Middle frontal gyrus (tissue), 1 donor: ENCODE results near the gene CA11.
"Not testable (repeated sequence)": the region's sequence is repeated elsewhere in the genome, so short reads cannot be mapped to it uniquely, and the experiment has no call there.

ENCODE experiments used
- DNase-seq: peaks from one replicate; pipeline ENCODE4 v3.0.0-alpha.2; 2015; ENCODE audit warnings: low spot score; ENCODE audit errors: extremely low spot score

CA11 gene

DNA sequence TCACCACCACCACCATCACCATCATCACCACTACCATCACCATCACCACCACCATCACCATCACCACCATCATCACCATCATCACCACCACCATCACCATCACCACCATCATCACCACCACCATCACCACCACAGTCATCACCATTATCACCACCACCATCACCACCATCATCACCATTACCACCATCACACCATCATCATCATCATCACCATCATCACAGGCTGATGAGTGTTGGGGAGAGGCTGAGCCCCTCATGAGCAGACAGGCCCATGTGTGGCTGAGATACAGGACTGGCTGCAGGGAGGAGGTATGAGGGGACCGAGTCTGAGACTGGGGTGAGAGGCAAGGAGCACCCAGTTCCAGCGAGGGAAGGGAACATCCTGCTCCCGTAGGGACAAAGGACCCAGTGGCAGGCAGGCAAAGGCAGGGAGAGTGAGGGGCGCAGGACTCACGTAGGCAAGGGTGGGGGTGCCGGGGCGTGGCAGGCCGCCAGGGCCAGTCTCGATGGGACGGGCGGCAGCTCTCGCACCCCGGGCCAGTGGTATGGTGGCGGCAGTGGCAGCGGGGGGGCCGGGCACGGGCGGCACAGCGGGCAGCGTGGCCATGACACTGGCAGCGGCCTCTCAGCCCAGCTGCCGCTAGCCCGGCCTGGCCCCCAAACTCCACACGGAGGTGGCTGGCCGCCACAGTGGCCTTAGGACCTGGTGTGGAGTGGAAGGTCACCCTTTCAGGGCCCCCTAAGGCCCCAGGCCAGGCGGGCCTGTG, 24.1 kb upstream of the CA11 start:
- DNase-seq: no peak

DNA sequence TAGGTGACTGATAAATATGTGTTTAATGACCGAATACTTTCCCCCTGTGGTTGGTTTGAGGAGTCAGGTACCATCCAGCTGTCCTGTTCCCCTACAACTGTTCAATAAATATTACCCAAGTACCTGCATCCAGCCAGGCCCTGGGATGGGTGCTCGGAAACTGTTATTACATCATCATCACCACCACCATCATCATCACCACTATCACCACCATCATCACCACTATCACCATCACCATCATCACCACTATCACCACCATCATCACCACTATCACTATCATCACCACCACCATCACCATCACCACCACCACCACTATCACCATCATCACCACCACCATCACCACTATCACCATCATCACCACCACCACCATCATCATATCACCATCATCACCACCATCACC, 22.8 kb upstream of the CA11 start:
- DNase-seq: no peak

DNA sequence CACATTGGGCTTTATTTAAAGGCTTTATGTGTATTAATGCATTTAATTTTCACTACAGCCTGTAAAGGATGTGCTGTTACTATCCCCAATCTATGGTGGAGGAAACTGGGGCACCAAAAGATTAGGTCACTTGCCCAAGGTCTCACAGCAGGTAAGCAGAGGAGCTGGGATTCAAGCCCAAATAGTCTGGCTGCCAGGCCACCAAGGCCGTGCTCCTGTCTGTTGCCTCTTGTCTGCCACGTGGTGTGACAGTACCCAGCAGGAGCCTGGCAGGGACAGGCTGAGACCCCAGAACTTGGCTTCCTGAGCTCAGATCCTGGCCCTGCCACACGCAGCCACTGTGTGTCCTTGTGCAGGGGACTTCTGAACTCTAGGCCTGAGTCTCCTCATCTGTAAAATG, 22.3 kb upstream of the CA11 start:
- DNase-seq: no peak

DNA sequence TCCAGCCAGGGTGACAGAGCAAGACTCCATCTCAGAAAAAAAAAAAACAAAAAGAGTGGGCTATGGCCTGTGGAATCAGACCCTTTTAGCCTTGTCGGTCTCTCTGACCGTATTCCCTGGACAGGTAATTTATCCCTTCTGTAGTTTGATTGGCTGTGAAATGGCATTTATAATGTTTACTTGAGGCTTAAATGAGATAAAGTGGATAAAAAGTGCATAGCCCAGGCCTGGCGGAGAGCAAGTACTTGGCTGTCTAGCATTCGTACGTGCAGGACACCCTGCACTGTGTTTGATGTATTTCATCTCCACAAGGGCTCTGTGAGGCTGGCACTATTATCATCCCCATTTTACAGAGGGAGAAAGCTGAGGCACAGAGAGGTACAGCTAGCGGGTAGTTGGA, 19.8 kb upstream of the CA11 start:
- no peak for DNase-seq

DNA sequence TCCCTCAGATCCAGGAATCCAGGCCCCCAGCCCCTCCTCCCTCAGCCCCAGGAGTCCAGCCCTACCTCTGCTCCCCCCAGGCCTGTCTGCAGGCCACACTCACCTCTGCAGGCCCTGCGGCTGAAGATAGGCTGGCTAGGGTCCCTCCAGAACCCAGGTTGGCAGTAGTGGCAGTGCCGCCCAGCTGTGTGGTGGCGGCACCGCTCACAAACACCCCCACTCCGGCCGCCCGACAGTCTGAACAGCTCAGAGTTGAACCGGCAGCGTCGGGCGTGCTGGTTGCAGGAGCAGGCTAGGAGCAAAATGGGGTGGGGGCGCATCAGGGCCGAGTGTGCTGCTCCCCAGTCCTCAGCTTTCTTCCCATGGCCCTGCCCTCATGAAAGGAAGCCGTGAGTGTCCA, 18.5 kb upstream of the CA11 start:
- DNase-seq: no peak

DNA sequence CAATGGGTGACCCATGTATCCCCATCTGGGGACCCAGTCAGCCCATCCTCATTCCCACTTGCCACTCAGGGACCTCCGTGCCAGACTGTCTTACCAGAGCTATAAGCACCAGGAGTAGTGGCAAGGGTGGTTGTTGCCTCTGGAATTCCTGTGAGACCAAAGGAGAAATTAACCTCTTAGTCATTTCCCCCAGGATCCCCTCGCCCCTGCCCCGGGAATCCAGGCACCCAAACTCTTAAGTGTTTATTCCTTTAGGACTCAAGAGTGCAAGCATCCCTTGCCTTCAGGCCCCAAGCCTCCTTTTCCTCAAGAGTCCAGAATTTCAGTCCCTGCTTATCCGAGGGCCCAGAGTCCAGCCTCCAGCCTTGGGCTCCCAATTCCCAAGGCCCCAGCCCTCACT, 17.7 kb upstream of the CA11 start:
- DNase-seq: no peak

DNA sequence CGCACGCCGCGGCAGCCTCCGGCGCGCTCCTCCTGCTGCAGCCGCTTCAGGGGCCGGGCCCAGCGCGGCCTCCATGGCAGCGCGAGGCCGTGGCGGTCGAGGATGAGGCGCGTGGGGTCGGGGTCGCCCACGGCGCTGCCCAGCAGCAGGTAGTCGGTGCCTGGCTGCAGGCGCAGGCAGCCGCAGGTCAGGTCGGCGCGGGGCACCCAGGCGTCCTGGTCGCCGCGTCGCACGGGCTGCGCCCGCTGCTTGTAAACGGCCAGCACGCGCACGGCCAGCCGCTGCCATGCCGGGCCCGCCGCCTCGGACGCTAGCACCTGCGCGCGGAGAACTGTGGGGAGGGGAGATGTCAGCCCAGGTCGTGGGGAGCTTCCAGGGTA, 15.7 kb upstream of the CA11 start:
- DNase-seq: no peak

DNA sequence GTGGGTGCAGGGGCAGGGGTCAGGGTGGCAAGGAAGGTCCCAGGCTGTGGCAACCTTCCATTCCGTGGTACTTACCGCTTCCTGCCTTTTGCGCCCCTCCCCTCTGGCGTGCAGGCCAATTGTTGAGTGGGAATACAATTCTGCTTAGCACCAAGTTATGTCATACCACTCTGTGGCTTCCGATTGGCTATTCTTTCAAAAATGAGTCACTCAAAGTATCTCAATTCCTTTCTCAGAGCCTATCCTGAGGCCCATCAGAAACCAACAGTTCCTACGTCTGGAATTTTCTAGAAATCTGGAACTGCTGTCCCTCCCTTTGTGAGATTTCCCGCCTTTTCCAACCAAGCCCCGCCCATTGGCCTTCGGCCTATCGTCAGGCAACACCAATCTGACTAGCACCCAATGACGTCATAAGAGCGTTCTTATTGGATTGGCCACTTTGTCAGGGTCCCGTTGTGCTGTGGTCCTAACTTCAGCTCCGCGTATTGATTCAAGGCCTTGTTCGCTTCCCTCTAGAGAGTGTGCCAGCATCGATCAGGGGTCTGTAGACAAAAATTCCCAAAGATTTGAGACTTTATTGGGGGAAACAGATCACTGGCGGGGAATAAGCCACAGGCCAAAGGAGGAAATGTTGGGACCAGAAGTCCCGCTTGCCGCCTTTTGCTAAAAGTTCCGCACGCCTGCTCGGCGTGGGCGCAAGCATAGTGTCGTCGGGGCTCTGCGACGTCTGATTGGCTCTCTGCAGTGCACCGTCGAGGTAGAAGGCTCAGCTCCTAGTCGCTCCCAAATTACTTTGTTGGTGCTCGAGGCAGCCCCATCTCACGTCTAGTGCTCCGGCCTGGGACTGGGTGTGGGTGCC, 15.1 kb upstream of the CA11 start:
- DNase-seq: peak; percentile 55

DNA sequence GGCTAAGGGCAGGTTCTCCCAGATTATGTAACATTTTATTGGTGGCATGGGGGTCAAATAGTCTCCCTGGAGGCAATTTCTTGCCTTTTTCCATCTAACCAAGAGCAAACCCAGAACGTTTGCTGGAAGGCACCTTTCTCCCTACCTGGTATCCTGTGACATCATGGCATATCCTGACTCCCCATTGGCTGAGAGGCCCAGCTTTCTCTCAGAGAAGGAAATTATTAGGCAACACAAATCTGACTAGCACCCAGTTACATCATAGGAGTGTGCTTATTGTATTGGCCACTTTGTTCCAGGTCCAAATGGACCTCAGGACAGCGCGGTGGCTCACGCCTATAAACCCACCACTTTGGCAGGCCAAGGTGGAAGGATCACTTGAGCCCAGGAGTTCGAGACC, 13.8 kb upstream of the CA11 start:
- DNase-seq: no peak

DNA sequence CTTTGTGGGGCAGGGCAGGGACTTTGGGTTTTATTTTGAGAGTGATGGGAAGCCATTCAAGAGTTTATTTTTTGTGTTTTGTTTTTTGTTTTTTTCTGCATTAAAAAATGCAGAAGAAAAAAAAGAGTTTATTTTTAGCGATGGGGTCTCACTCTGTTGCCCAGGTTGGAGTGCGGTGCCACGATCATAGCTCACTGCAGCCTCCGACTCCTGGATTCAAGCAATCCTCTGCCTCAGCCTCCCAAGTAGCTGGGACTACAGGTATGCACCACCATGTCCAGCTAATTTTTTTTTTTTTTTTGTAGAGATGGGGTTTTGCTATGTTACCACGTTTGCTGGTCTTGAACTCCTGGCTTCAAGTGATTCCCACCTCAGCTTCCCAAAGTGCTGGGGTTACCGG, 12.5 kb upstream of the CA11 start:
- no peak for DNase-seq

DNA sequence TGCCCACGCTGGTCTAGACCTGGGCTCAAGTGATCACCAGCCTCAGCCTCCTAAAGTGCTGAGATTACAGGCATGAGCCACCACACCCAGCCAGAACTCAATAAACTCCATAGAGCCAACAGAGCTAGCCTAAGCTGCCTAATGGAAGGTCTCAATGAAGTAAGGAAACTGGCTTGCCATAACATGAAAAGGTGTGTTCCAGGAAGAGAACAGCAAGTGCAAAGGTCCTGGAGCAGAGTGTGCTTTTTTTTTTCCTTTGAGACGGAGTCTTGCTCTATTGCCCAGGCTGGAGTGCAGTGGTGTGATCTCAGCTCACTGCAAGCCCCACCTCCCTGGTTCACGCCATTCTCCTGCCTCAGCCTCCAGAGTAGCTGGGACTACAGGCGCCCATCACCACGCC, 11.8 kb upstream of the CA11 start:
- DNase-seq: not testable (repeated sequence)

DNA sequence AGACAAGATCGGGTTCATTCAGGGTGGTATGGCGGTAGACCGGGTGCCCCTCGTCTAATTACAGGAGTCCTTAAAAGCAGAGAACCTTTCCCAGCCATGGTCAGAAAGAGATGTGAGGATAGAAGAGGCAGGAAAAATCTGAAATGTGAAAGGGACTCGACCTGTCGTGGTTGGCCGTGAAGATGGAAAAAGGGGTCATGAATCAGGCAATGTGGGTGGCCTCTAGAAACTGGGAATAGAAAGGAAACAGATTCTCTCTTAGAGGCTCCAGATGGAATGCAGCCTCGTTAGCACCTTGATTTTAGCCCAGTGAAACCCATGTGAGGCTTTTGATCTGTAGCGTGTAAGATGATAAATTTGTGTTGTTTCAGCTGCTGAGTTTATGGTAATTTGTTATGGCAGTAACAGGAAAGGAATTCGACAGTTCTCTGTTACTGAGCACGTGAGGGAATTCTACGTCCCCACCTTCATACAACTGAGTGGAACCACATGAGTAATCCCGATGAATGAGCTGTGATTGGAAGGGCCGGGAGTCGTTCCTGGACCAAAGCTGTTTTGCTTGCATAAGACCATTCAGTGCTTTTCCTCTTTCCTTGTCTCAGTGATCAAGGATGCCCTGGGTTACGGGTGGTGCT, 11.0 kb upstream of the CA11 start:
- DNase-seq: no peak

DNA sequence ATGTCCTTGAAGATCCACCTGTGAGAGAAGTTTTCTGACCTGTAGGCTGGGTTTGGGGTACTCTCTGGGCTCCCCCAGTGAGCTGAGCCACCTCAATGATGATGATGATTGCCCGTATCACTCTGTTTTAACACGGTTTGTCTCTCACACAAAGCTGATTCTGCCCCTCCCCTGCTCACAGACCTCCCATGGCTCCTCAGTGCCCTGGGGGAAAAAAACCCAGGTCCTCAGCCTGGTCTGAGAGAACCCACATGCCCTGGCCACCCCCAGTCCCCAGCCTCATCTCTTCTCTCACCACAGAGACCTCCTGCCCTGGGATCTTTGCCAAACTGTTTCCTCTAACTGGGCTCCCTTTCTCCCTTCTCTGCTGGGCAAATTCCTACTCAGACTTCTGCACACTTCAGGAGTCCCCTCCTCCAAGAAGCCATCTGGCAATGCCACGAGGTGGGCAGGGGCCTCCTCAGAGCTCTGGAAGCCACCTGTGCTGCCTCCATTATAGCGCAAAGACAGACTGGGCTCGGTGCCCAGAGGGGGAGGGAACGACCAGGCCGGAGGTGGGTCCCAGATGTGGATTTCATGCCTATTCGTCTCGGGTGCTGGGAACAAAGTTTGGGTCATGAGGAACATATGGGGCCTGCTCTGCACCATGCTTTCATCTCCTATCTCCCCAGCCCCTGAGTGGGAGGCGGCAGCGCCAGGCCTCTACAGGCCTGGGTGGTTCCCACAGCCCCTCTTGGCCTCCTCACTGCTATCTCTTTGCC, 8.5 kb upstream of the CA11 start:
- no peak for DNase-seq

DNA sequence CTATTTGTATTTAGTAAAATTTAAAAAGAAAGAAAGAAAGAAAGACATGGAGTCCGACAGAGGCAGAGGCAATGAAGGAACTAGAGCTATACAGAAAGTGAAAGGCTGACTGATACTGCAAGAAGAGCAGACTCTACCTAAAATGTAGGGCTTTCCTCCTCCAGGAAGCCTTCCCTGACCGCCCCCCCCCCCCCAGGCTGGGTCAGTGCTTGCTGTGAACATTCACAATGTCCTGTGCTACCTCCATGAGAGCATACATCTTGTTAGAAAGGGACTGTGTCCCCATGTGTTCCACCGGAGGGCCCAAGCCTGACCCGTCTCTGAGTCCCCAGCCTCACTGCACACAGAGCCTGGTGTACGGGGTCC, 5.7 kb upstream of the CA11 start:
- no peak for DNase-seq

DNA sequence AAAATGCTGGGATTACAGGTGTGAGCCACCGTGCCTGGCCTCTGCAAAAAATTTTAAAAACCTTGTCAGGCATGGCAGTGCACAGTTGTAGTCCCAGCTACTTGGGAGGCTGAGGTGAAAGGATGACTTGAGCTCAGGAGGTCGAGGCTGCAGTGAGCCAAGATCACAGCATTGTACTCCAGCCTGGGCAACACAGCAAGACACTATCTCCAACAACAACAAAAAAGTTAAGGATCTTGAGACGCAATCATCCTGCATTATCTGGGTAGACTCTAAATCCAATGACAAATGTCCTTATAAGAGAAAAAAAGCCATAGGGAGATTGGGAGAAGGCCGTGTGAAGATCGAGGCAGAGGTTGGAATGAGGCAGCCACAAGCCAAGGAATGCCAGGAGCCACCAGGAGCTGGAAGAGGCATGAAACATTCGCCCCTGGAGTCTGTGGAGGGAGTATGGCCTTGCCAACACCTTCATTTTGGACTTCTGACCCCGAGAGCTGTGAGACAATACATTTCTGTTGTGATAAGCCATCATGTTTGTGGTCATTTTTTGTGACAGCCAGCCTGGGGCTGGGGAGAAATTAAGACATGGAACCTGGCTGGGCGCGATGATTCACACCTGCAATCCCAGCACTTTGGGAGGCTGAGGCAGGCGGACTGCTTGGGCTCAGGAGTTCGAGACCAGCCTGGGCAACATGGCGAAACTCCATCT, 5.1 kb upstream of the CA11 start:
- no peak for DNase-seq

DNA sequence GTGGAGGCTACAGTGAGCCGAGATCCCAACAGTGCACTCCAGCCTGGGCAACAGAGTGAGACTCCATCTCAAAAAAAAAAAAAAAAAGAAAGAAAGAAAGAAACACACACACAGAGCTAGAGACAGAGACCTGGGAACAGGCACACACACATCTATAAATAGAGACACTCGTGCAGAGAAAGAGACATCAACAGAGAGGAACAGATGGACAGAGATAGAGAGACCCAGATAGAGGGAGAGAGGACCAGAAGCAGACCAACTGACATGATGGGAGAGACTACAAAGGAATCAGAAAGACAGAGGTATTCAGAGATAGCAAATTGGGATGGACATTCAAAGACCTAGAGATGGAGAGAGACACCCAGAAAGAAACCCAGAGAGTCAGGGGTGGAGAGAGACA, 2.1 kb upstream of the CA11 start:
- no peak for DNase-seq

DNA sequence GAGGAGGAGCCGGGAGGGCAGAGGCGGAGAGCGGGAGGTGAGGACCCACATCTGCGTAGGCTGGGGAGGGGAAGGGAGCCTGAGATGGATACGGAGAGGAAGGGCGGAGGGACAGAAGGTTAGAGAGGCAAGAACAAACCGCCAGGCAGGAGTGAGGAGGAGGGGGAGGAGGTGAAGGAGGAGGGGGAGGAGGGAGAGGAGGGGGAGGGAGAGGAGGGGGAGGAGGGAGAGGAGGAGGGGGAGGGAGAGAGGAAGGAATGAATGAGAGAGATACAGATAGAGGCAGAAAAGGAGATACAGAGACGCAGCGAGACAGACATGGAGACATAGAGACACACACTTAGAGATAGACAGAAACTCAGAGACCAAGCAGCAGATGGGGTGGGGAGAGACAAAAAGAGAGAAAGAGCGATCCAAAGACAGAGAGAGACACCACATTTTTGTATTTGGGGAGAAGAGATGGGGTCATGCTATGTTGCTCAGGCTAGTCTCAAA, 782 bp upstream of the CA11 start:
- DNase-seq: no peak

DNA sequence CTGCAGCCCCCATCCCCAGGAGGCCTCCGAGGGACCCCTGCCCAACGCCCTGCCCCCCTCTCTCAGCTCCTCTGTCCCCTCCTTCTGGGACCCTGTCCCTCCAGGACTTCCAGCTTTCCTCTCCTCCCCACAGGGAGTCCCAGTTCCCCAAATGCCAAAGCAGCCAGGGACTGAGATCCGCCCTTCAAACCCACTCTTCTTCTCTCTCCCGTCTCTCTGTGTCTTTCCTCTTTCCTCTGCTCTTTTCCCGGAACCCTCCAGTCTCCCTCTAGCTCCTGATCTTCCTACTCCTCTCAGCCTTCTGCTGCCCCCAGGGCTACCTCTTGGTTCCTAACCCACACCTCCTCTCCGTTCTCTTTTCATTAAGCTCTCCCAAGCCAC, 377 bp downstream of the CA11 start:
- no peak for DNase-seq

DNA sequence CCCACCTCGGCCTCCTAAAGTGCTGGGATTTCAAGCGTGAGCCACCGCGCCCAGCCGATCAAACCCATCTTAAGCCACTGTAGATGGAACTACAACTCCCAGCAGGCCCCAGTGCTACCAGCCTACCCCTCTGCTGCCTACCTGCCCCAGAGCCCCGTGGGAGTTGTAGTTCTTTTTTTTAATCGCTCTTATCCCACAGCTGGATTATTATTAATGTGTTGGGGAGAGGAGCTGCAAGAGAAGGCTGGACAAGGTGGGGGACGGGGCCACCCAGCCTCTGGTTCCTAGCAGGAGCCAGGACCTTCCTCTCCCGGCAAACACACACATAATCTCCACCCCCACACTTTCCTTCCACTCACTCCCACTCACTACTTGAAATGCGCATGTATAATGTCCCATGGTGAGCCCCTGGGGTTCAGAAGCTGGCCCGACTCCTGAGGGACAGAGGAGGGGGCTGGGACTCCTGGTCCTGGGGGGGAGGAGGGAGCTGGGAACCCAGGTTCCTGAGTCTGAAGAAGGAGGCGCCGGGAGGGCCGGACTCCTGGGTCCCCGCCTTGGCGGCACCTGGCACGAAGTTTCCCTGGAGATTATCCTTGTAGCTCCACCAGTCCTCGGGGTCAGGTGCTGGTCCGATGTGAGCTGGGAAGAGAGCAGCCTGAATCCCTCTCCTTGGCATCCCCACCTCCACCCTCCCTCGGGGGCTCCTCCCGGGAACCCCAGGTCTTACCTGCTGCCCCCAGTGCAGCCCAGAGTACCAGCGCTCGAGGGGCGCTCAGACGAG, 958 bp downstream of the CA11 start:
- DNase-seq: peak; percentile 52

DNA sequence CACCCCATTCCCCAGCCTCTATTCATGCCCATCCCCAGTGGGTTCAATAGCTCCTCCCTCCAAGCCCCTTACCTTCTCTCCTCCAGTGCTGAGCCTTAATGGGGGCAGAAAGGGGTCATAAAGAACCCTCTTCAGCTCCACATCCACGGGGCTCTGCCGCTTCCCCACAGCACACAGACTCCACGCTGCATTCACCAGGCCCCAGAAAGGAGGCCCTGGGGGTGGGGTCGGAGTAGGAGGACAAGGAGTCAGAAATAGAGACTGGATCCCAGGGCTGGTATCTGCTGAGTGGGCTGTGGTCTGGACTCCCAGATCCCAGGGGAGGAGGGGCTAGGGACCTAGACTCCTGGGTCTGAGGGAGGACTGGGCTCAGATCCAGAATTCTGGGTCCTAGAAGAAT, 1.6 kb downstream of the CA11 start:
- DNase-seq: no peak
